HG03558 (cell line): ENCODE results near the gene PCNX3.
A peak's percentile ranks its signal among the peaks of the same experiment; 100 is the strongest.
"Not testable (repeated sequence)": the region's sequence is repeated elsewhere in the genome, so short reads cannot be mapped to it uniquely, and the experiment has no call there.

ENCODE experiments used
- ATAC-seq: cut with Tn5 transposase; IDR thresholded peaks from one replicate; pipeline ENCODE4 v1.9.1; 2021; ENCODE audit warnings: moderate number of reproducible peaks; ENCODE audit not compliant: unreplicated experiment; ENCODE audit errors: extremely low read depth

Gene PCNX3

GRCh38 chr11:65651589-65652510 lies 36.3 kb downstream of the PCNX3 start:
- no peak for ATAC-seq

GRCh38 chr11:65652511-65653228 lies 37.1 kb downstream of the PCNX3 start:
- no peak for ATAC-seq

- ATAC-seq: no peak
These were observed 38.0 kb downstream of the PCNX3 start for GRCh38 chr11:65653229-65654225.

- no peak for ATAC-seq
These were observed 39.1 kb downstream of the PCNX3 start for GRCh38 chr11:65654375-65655349.

GRCh38 chr11:65655570-65656332 lies 40.2 kb downstream of the PCNX3 start:
- ATAC-seq: no peak

GRCh38 chr11:65657426-65657825 lies 41.9 kb downstream of the PCNX3 start:
- ATAC-seq: no peak

- no peak for ATAC-seq
These were observed 42.8 kb downstream of the PCNX3 start for GRCh38 chr11:65658174-65659021.

GRCh38 chr11:65660038-65660437 lies 44.5 kb downstream of the PCNX3 start:
- no peak for ATAC-seq

- not testable (repeated sequence) for ATAC-seq
These were observed 45.3 kb downstream of the PCNX3 start for GRCh38 chr11:65660908-65661307.

GRCh38 chr11:65661599-65662246 lies 46.1 kb downstream of the PCNX3 start:
- no peak for ATAC-seq

GRCh38 chr11:65662247-65662798 lies 46.7 kb downstream of the PCNX3 start:
- ATAC-seq: no peak

- peak; percentile 51 for ATAC-seq
These were observed 47.4 kb downstream of the PCNX3 start, which contains the start of gene RELA for GRCh38 chr11:65662799-65663638. RELA (minus strand) TSS chr11:65662916; CDS start chr11:65662832, 84 bp downstream.

GRCh38 chr11:65663639-65664200 lies 48.1 kb downstream of the PCNX3 start:
- ATAC-seq: no peak

GRCh38 chr11:65672180-65672860 lies 56.7 kb downstream of the PCNX3 start:
- ATAC-seq: no peak

- ATAC-seq: no peak
These were observed 57.4 kb downstream of the PCNX3 start for GRCh38 chr11:65672982-65673381.
